GM18873 (cell line): ENCODE data around the gene LFNG.
"Not testable (repeated sequence)": the region's sequence is repeated elsewhere in the genome, so short reads cannot be mapped to it uniquely, and the experiment has no call there.

Experiments used
- ATAC-seq: cut with Tn5 transposase; IDR thresholded peaks from one replicate; pipeline ENCODE4 v1.9.1; 2021; ENCODE audit warnings: mild to moderate bottlenecking, moderate library complexity, moderate number of reproducible peaks; ENCODE audit not compliant: unreplicated experiment, low FRiP score

Gene LFNG

GRCh38 chr7:2526659-2527504, 7.3 kb downstream of the LFNG start:
- ATAC-seq = no peak

GRCh38 chr7:2527505-2528467, 8.2 kb downstream of the LFNG start:
- no peak for ATAC-seq

DNA sequence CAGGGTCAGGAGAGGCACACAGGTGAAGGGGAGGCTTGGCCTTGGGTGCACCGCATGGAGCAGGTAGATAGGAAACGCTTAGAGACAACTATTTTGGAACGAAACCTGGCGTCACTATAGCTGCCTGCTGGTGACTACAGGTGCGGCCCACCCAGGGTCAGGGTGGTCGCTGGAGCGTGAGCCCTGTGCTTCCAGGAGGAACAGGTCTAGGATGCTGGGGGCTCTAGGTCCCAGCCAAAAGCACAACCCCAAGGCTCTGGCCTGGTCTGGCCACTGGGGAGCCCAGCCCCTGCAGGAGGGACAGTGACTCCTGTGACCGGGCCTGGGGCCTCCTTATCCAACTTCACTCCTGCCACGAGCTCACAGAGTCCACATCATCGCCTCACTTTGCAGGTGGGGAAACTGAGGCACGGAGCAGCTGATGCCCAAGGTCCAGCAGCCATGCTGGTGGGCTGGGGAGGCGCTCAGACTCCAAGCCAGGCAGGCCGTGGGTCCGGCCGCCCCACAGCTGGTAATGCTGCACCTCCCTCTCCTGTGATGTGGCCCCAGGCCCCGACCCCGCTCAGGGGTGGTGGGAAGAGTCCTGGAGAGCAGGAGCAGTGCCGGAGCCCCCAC, 9.0 kb downstream of the LFNG start:
- no peak for ATAC-seq

DNA sequence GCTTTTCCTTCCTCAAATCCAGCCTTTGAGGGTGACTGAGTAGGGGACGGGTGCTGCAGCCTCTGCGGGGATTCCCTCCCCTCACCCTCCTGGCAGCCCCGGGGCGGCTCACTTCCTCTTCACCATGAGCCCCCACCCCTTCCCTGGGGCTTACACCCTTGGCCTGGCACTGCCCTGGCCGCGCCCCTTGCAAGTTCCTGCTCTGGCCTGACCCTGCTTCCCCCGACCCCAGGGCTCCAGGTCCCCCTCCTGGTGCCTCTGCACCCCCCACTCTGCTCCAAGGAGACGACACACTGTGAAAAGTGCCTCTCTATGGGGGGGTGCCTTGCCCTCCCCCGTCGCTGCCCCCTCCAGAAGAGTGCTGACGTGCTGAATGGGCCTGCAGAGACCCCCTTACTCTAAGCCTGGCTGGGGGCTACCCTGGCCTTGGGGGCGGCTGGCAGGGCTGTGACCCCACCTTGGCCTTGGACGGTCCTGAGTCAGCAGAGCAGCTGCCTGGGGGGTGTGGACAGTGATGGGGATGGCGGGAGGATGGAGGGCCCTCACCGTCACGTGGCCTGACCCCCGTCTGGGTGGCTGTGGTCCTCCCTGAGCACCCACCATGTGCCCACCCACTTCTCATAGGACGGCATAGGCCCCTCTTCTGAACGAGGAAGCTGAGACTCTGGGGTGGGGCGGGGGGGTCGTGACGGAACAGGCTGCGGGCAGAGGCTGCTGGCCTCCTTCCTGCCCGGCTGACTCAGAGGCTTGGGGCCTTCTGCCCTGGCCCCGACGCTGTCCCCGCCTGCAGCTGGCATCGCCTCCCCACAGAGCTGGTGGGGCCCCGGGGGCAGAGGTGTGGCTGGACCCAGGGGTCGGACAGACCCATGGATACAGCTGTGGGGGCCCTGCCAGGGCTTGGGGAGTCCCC, 9.8 kb downstream of the LFNG start:
- ATAC-seq = no peak

GRCh38 chr7:2530071-2530987, 10.8 kb downstream of the LFNG start:
- no peak for ATAC-seq

GRCh38 chr7:2530994-2531795, 11.6 kb downstream of the LFNG start:
- not testable (repeated sequence) for ATAC-seq

- not testable (repeated sequence) for ATAC-seq
These were observed 12.2 kb downstream of the LFNG start for GRCh38 chr7:2531796-2532110.

- ATAC-seq = not testable (repeated sequence)
These were observed 12.7 kb downstream of the LFNG start for GRCh38 chr7:2532199-2532772.

DNA sequence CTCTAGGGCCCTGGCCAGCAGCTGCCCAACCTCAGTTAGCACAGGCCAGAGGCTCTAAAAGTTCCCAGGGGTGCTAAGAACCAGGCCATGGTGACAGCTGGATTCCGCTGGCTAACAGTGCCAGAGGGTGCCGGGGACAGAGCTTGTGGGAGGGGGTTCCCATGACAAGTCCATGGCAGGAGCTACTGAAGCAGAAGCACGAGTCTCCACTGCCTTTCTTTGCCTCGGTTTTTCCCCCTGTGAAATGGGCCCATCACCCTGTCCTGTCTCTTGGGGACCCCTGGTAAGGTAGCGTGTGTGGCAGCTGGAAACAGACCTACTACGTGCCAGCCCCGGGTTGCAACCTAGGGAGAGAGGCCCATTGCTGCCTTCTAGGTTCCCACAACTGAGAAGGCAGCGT, 13.2 kb downstream of the LFNG start:
- not testable (repeated sequence) for ATAC-seq

GRCh38 chr7:2533566-2533965, 14.0 kb downstream of the LFNG start:
- ATAC-seq = not testable (repeated sequence)

- not testable (repeated sequence) for ATAC-seq
These were observed 14.6 kb downstream of the LFNG start for GRCh38 chr7:2534214-2534613.

- not testable (repeated sequence) for ATAC-seq
These were observed 16.5 kb downstream of the LFNG start for GRCh38 chr7:2535872-2536627.

GRCh38 chr7:2537981-2538851, 18.6 kb downstream of the LFNG start:
- ATAC-seq = no peak

DNA sequence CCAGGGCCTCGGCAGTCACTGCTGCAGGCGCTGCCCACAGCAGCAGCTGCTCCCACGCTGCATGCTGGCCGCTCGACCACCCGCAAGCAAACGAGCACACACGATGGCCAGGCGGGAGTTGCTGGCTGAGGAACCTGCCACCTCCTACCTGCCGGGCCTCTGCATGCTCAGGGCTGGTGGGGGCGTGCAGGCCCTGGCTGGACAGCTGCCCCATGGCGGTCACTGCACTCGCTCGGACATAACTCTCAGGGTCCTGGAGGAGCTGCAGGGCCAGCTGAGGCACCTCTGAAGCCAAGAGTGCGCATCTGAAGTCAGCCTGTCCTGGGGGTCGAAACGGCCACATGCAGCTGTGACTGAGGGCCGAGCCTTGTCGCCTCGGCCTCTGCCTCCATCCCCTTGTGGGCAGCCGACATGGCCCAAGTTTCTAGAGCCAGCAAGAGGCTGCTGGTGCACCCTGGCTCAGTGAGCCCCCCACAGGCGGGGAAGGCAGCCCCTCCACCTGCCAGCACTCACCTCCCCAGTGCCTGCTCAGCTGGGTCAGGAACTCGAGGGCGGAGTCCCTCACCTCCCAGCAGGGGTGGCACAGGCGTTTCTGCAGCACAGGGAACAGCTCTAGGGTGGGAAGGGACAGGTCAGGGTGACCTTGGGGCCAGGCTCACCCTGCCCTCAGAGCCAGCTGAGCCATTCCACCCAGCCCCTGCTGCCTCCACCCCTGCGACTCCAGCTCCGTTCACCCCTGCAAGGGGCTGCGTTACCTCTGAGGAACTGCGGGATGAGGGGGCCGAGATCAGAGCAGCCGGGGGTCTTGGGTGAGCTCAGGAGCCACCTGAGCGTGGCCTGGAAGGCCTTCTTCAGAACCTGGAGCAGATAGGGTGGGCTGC, 19.7 kb downstream of the LFNG start:
- ATAC-seq = no peak

DNA sequence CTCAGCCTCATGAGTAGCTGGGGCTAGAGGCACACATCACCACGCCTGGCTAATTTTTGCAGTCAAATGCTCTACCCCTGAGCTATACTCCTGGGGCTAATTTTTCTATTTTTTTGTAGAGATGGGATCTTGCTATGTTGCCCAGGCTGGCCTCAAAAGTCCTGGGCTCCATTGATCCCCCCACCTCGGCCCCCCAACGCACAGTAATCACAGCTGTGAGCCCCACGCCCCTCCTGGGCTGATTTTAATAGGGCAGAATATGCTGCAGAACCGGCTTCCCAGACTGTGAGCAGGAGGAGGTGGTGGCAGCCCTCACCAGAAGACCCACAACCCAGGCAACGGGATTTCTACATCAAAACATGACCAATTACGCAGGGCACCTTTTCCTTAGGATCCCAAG, 20.6 kb downstream of the LFNG start:
- no peak for ATAC-seq
